ENCODE measurements around the gene FLT3LG. TPM values are rescaled to one million over a fixed set of nuclear protein-coding genes. Genes with fewer than 3 reads are reported as not detected.

FLT3LG gene
- total RNA-seq, 1 donor from 2014 or later: 10.1 TPM

- DNase-seq (ENCODE audit: extremely low spot score in 2 of 2): no peak
- peak overlapping the region; percentile 44 for H3K27ac ChIP-seq
- intact Hi-C loops (cut with DNase I): loop anchor here (10.0 kb wide), 2 partner anchors 83 to 223 kb away; partner anchors contain the start of genes DKKL1 and TEAD2
- no peaks in the 10 kb centered on the region for H3K9me3 ChIP-seq
- H3K4me1 ChIP-seq: peaks cover 31% of the 10 kb centered on the region
- TF ChIP-seq, protein P1, sequence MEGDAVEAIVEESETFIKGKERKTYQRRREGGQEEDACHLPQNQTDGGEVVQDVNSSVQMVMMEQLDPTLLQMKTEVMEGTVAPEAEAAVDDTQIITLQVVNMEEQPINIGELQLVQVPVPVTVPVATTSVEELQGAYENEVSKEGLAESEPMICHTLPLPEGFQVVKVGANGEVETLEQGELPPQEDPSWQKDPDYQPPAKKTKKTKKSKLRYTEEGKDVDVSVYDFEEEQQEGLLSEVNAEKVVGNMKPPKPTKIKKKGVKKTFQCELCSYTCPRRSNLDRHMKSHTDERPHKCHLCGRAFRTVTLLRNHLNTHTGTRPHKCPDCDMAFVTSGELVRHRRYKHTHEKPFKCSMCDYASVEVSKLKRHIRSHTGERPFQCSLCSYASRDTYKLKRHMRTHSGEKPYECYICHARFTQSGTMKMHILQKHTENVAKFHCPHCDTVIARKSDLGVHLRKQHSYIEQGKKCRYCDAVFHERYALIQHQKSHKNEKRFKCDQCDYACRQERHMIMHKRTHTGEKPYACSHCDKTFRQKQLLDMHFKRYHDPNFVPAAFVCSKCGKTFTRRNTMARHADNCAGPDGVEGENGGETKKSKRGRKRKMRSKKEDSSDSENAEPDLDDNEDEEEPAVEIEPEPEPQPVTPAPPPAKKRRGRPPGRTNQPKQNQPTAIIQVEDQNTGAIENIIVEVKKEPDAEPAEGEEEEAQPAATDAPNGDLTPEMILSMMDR (IDR thresholded peaks at IDR 0.05): no peak
- TF ChIP-seq POLR2AphosphoS5 (IDR thresholded peaks at IDR 0.05; ENCODE audit: insufficient read depth in 1 of 2, low read depth in 1 of 2) (no peak), POLR2A (IDR thresholded peaks at IDR 0.05) (no peak)
- H3K4me3 ChIP-seq: no peak overlapping the region
- H3K36me3 ChIP-seq: peaks cover 0 to 10% of the 10 kb centered on the region in 2 donors
- H3K27me3 ChIP-seq: no peaks in the 10 kb centered on the region
These were observed 26.3 kb upstream of the FLT3LG start for GRCh38 chr19:49447485-49448431.

DNA sequence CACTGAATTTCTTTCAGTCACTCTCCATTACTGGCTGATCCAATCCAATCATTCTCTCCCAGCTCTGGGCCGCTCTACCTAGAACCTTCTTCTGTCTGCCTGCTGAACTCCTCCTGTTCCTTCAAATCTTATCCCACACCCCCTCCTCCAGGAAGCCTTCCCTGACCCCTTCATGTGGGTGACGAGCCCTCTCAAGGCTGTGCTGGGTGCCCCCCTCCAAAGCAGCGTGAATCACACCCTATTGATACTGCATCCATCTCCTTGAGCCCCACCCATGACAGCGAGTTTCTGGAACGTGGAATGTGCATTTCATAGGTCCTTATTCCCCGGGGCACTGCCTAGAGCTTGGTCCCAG lies 25.6 kb upstream of the FLT3LG start:
- no peak overlapping the region for H3K4me3 ChIP-seq
- no peak for DNase-seq (ENCODE audit: extremely low spot score in 2 of 2)
- no peaks in the 10 kb centered on the region for H3K9me3 ChIP-seq
- peaks cover 0 to 10% of the 10 kb centered on the region in 2 donors for H3K36me3 ChIP-seq
- TF ChIP-seq, protein P1 (IDR thresholded peaks at IDR 0.05): no peak
- TF ChIP-seq POLR2A (IDR thresholded peaks at IDR 0.05) (no peak), POLR2AphosphoS5 (IDR thresholded peaks at IDR 0.05; ENCODE audit: insufficient read depth in 1 of 2, low read depth in 1 of 2) (no peak)
- no peaks in the 10 kb centered on the region for H3K27me3 ChIP-seq
- intact Hi-C loops (cut with DNase I): loop anchor here (10.0 kb wide), 2 partner anchors 84 to 224 kb away; partner anchors contain the start of genes DKKL1 and TEAD2
- no peak overlapping the region for H3K27ac ChIP-seq
- H3K4me1 ChIP-seq: peaks cover 31% of the 10 kb centered on the region

DNA sequence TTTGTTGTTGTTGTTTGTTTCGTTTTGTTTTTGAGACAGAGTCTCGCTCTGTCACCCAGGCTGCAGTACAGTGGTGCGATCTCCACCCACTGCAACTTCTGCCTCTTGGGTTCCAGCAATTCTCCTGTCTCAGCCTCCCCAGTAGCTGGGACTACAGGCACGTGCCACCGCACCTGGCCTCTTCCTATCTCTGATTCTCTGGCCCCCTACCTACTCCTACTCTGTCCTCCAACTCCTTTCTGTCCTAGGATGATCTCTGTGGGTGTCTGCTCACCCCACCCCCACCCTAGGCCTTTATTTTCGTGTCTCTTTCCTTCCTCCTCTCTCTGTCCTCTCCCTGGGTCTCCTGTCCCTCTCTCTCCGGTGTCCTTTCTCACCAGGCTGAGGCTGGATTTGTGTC lies 23.6 kb upstream of the FLT3LG start:
- H3K36me3 ChIP-seq: peaks cover 0 to 10% of the 10 kb centered on the region in 2 donors
- H3K27ac ChIP-seq: no peak overlapping the region
- peaks cover 50% of the 10 kb centered on the region for H3K4me1 ChIP-seq
- TF ChIP-seq, protein P1 (IDR thresholded peaks at IDR 0.05): no peak
- TF ChIP-seq POLR2A (IDR thresholded peaks at IDR 0.05) (no peak), POLR2AphosphoS5 (IDR thresholded peaks at IDR 0.05; ENCODE audit: insufficient read depth in 1 of 2, low read depth in 1 of 2) (no peak)
- H3K27me3 ChIP-seq: no peaks in the 10 kb centered on the region
- no peak for DNase-seq (ENCODE audit: extremely low spot score in 2 of 2)
- no peak overlapping the region for H3K4me3 ChIP-seq
- no peaks in the 10 kb centered on the region for H3K9me3 ChIP-seq
- intact Hi-C loops (cut with DNase I): no loop called here

DNA sequence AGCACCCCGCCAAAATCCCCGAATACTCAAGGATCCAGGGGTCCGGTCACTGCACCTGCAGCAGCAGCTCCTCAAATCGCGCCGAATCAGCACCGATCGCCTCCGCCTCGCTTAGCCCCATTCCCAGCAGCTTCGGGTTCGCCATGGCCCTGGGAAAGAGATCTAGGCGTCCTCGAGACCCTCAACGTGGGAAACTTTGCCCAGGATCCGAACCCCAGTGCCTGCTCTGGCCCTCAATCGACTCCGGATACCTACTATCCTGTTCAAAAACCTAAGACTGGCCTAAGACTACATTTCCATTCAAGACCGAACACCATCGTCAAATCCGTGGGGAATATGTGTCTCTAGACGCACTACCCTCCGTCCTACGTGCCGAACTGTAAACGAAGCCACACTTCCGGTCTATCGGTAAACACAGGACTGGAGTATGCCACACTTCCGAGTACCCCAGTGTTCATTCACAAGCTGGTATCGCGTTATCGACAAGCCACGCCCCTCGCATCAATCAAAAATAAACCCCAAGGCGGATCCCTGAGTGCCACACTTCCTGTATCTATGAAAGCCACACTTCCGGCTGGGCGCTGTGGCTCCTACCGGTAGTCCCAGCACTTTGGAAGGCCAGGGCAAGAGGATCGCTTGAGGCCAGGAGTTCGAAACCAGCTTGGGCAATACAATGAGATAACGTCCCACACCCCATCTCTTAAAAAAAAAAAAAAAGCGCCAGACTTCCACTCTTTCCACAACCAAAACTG lies 22.4 kb upstream of the FLT3LG start, which contains the start of gene PIH1D1:
Gene PIH1D1, minus strand, starts transcription at position 385 of the 752 bp plus-strand sequence. Its CDS starts 240 bp downstream, at position 145.
- peaks cover 0 to 10% of the 10 kb centered on the region in 2 donors for H3K36me3 ChIP-seq
- intact Hi-C loops (cut with DNase I): no loop called here
- H3K4me3 ChIP-seq: peak within 1 kb of the TSS; percentile 65 to 69
- H3K27ac ChIP-seq: peak within 1 kb of the TSS; percentile 95
- peaks cover 52% of the 10 kb centered on the region for H3K4me1 ChIP-seq
- TF ChIP-seq POLR2AphosphoS5 (IDR thresholded peaks at IDR 0.05; ENCODE audit: insufficient read depth in 1 of 2, low read depth in 1 of 2): peak; percentile 55 to 98
- TF ChIP-seq, protein P1 (IDR thresholded peaks at IDR 0.05): no peak
- TF ChIP-seq POLR2A (IDR thresholded peaks at IDR 0.05): no peak
- DNase-seq (ENCODE audit: extremely low spot score in 2 of 2): peak in 1 of 2 donors; percentile 98
- no peaks in the 10 kb centered on the region for H3K27me3 ChIP-seq
- H3K9me3 ChIP-seq: no peaks in the 10 kb centered on the region

All from vagina (tissue), 2 donors.